ENCODE results near the gene CTNNA3. TPM values are rescaled to one million over a fixed set of nuclear protein-coding genes. Genes with fewer than 3 reads are reported as not detected.

CTNNA3 gene
- total and polyA plus RNA-seq, 10 donors, result 0.03 to 2.4 (median 0.76) TPM; not detected in 1

DNA sequence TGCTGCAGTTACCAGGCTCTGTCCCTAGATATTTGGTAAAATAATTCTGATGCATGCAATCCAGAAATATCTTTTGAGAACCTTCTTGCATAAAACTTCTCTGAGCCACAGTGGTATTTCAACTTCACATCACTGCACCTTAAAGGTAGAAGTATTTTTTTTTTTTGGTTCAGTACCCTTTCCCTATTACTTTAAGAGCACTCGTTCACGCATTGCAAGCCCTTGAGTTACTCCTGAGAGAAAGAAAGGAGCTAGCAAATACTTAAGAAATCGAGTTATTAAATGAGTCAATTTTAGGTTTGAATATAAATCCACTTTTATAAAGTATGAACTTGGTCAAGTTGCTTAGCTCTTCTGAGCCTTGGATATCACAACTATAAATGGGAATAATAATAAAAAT is 1377.2 kb downstream of the CTNNA3 start:
- 70 to 88% (median 85%) methylated on average over 3 of the region's 3 CpGs for WGBS, 5 donors

DNA sequence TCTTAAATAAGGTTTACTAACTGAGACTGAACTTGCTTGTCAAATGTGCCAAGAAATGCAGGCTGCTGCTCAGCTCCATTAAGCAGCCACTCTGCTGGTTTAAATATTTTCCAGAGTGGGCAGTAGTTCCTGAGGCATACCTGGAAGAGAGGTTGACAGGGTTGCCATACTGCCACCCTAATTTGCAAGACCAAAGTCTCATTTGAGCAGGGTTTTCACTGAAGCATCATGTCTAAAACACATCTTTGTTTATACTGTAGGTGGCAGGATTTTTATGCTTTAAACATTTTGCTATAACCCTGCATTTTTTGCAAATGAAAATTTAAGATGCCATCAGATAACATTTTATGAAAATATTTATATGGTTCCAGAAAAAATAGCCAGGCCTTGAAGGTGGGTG is 1388.2 kb downstream of the CTNNA3 start:
- no peak overlapping the region for H3K4me3 ChIP-seq
- TF ChIP-seq, protein P1, sequence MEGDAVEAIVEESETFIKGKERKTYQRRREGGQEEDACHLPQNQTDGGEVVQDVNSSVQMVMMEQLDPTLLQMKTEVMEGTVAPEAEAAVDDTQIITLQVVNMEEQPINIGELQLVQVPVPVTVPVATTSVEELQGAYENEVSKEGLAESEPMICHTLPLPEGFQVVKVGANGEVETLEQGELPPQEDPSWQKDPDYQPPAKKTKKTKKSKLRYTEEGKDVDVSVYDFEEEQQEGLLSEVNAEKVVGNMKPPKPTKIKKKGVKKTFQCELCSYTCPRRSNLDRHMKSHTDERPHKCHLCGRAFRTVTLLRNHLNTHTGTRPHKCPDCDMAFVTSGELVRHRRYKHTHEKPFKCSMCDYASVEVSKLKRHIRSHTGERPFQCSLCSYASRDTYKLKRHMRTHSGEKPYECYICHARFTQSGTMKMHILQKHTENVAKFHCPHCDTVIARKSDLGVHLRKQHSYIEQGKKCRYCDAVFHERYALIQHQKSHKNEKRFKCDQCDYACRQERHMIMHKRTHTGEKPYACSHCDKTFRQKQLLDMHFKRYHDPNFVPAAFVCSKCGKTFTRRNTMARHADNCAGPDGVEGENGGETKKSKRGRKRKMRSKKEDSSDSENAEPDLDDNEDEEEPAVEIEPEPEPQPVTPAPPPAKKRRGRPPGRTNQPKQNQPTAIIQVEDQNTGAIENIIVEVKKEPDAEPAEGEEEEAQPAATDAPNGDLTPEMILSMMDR (IDR thresholded peaks at IDR 0.05 in 8 of 11, conservative IDR thresholded peaks at IDR 0.05 in 3 of 11), result no peak
- TF ChIP-seq POLR2AphosphoS5 (IDR thresholded peaks at IDR 0.05) (no peak), POLR2A (IDR thresholded peaks at IDR 0.05) (no peak)
- H3K27ac ChIP-seq, result no peak overlapping the region
- H3K36me3 ChIP-seq, result no peaks in the 10 kb centered on the region
- H3K4me1 ChIP-seq, result no peaks in the 10 kb centered on the region
- no peak for DNase-seq
- intact Hi-C loops (cut with DNase I; ENCODE audit: low total_unique reads), result no loop called here
- H3K9me3 ChIP-seq, result no peaks in the 10 kb centered on the region
- no peaks in the 10 kb centered on the region for H3K27me3 ChIP-seq (replicated peaks in 1 of 7)

More for the DNA sequence above, 1377.2 kb downstream of the CTNNA3 start:
- Histone ChIP-seq H3K36me3 (no peaks in the 10 kb centered on the region), H3K4me1 (no peaks in the 10 kb centered on the region), H3K9me3 (no peaks in the 10 kb centered on the region), H3K27ac (no peak overlapping the region), H3K27me3 (replicated peaks in 1 of 7) (no peaks in the 10 kb centered on the region), H3K4me3 (no peak overlapping the region)
- DNase-seq, result no peak
- intact Hi-C loops (cut with DNase I; ENCODE audit: low total_unique reads), result no loop called here
- TF ChIP-seq POLR2AphosphoS5 (IDR thresholded peaks at IDR 0.05) (no peak), POLR2A (IDR thresholded peaks at IDR 0.05) (no peak)
- TF ChIP-seq, protein P1 (IDR thresholded peaks at IDR 0.05 in 8 of 11, conservative IDR thresholded peaks at IDR 0.05 in 3 of 11), result no peak

DNA sequence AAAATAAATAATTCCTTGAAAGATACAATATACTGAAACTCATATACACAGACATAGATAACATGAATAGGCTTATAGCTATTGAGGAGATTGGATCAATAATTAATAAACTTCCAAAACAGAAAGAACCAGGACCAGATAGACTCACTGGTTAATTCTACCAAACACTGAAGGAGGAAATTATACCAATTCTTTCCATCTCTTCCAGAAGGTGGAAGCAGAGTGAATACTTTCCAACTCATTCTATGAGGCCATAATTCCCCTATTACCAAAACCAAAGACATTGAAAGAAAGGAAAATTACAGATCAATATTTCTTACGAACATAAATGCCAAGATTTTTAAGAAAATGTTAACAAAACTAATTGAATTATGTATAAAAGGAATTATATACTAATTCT is 1394.9 kb downstream of the CTNNA3 start:
- 72 to 86% (median 77%) methylated on average over 1 of the region's 1 CpG for WGBS, 5 donors

DNA sequence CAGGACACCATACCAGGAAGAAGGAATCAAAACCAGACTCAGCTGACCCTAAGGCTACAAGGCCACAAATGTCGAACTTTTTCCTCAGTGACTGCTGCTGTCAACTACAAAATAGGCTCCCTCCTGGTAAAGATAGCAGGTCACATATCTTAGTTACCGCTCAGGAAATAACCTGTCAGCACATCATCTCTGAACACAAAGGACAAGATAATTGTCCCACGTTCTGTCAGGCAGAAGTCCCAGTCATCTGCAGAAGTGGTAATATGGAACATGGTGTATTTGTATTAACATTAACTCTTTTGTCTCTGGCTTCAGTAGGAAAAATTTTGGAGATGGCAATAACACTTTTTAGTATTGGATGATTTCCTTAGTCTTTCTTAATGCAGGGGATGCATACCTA is 1400.4 kb downstream of the CTNNA3 start:
- Histone ChIP-seq H3K36me3 (no peaks in the 10 kb centered on the region), H3K9me3 (no peaks in the 10 kb centered on the region), H3K4me3 (no peak overlapping the region), H3K27ac (no peak overlapping the region), H3K27me3 (replicated peaks in 1 of 7) (no peaks in the 10 kb centered on the region), H3K4me1 (no peaks in the 10 kb centered on the region)
- WGBS, 5 donors, result 56 to 82% (median 75%) methylated on average over 3 of the region's 3 CpGs
- intact Hi-C loops (cut with DNase I; ENCODE audit: low total_unique reads), result no loop called here
- TF ChIP-seq POLR2AphosphoS5 (IDR thresholded peaks at IDR 0.05) (no peak), POLR2A (IDR thresholded peaks at IDR 0.05) (no peak)
- TF ChIP-seq, protein P1 (IDR thresholded peaks at IDR 0.05 in 8 of 11, conservative IDR thresholded peaks at IDR 0.05 in 3 of 11), result no peak
- DNase-seq, result no peak

More for the DNA sequence above, 1394.9 kb downstream of the CTNNA3 start:
- Histone ChIP-seq H3K4me3 (no peak overlapping the region), H3K36me3 (no peaks in the 10 kb centered on the region), H3K27ac (no peak overlapping the region), H3K27me3 (replicated peaks in 1 of 7) (no peaks in the 10 kb centered on the region), H3K4me1 (no peaks in the 10 kb centered on the region), H3K9me3 (no peaks in the 10 kb centered on the region)
- intact Hi-C loops (cut with DNase I; ENCODE audit: low total_unique reads), result no loop called here
- TF ChIP-seq POLR2A (IDR thresholded peaks at IDR 0.05) (no peak), POLR2AphosphoS5 (IDR thresholded peaks at IDR 0.05) (no peak)
- TF ChIP-seq, protein P1 (IDR thresholded peaks at IDR 0.05 in 8 of 11, conservative IDR thresholded peaks at IDR 0.05 in 3 of 11), result no peak
- DNase-seq, result no peak

All from spleen (tissue), 11 donors.